Body of pancreas (tissue), 4 donors: ENCODE measurements around the gene C1orf116. TPM values are rescaled to one million over a fixed set of nuclear protein-coding genes. Genes with fewer than 3 reads are reported as not detected.

ENCODE experiments used
- ATAC-seq: fragments of 150-250 bp; one replicate; pipeline ENCODE4 v1.9.1; 2016
- DNase-seq, 4 donors: peaks; one replicate each; pipeline ENCODE4 v3.0.0-alpha.2; 2019
- H3K27ac ChIP-seq, 4 donors: fragments of 200-600 bp; sonication (generic); 1 replicate in 3 of 4; 2 replicates in 1 of 4; pipeline versions ENCODE4 v1.5.1 to v1.6.1; 2016 to 2019; ENCODE audit warnings: mild to moderate bottlenecking in 1 of 4, mixed read lengths in 1 of 4, moderate library complexity in 1 of 4
- H3K27me3 ChIP-seq, 2 donors: fragments of 200-600 bp; sonication (generic); one replicate each; pipeline ENCODE4 v1.6.0; 2016; ENCODE audit warnings: mild to moderate bottlenecking in 1 of 2
- H3K36me3 ChIP-seq, 2 donors: fragments of 200-600 bp; sonication (generic); replicated peaks in 1 of 2; 2 replicates each; pipeline ENCODE4 v1.5.1; 2016; ENCODE audit warnings: low read depth in 2 of 2; ENCODE audit not compliant: insufficient read depth in 1 of 2
- H3K4me1 ChIP-seq: fragments of 200-600 bp; sonication (generic); one replicate; pipeline ENCODE4 v1.6.0; 2016
- H3K4me3 ChIP-seq, 2 donors: fragments of 200-600 bp; sonication (generic); 1 replicate in 1 of 2; 2 replicates in 1 of 2; pipeline ENCODE4 v1.5.1; 2016 to 2019
- H3K9me3 ChIP-seq, 3 donors: fragments of 200-600 bp; sonication (generic); 1 replicate in 2 of 3; 2 replicates in 1 of 3; pipeline ENCODE4 v1.5.1; 2016
- POLR2A ChIP-seq, 3 donors: fragments of 450-650 bp; IDR thresholded peaks; one replicate each; pipeline ENCODE4 v1.6.1; 2016; ENCODE audit warnings: antibody characterized with exemption in 3 of 3, mild to moderate bottlenecking in 2 of 3
- WGBS, 2 donors: methylation state at CpG; one replicate each; pipeline ENCODE4 v1.1.5; 2017; 5-methylcytosine and 5-hydroxymethylcytosine counted together
- intact Hi-C: fragments of 100-400 bp; cut with DNase I; formaldehyde crosslinking; loops from one replicate; pipeline ENCODE4 v1.15.1; 2023
- total RNA-seq, 2 donors: library from RNA; depleted of rRNA; stranded (reverse); fragments of >200 nt; gene quantifications; one replicate each; pipeline ENCODE4 v1.1.0, GENCODE V29; 2016
- TF ChIP-seq, protein P1 (sequence below), 7 experiments: fragments of 450-650 bp in 4 of 7; fragments of 200-600 bp in 3 of 7; sonication (generic) in 3 of 7; IDR thresholded peaks; one replicate each; pipeline ENCODE4 v1.5.1; 2016 to 2019; ENCODE audit warnings: antibody characterized with exemption in 7 of 7

The C1orf116 gene
- total RNA-seq, 2 donors from 2014 or later = 11.2 to 23.3 TPM

DNA sequence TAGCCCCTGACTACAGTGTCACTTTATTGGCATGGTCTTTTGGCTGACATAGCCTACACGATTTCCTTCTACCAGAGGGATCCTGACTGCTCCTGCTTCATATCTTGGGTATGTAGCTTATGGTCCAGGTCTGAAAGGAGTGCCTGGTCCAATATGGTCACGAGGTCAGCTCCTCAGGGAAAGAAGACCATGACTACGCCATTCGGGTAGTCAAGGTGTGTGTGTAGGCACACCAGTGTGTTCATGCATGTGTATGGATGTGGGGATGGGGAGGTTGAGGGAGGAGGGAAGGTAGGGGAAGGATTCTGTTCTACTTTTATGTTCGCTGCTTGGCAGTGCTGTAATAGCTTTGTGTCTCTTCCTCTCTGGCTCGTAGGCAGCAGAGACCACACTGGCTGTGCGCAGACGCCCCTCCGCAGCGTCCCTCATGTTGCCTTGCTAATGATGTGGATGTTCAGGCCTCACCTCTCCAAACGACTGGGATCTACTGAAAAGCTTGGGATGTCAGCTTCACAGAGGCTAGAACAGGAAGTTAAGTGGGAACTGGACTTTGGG, 46.1 kb upstream of the C1orf116 start:
- Histone ChIP-seq H3K4me1 (no peaks in the 10 kb centered on the region), H3K4me3 (no peak overlapping the region), H3K27ac (no peak overlapping the region), H3K9me3 (no peaks in the 10 kb centered on the region), H3K27me3 (no peaks in the 10 kb centered on the region), H3K36me3 (no peaks in the 10 kb centered on the region)
- ATAC-seq (no peak), DNase-seq (no peak)
- WGBS, 2 donors = 73 to 78% methylated on average over 10 to 11 of the region's 11 CpGs
- intact Hi-C loops = no loop called here
- no peak for TF ChIP-seq POLR2A (IDR thresholded peaks at IDR 0.05)
- TF ChIP-seq, protein P1, sequence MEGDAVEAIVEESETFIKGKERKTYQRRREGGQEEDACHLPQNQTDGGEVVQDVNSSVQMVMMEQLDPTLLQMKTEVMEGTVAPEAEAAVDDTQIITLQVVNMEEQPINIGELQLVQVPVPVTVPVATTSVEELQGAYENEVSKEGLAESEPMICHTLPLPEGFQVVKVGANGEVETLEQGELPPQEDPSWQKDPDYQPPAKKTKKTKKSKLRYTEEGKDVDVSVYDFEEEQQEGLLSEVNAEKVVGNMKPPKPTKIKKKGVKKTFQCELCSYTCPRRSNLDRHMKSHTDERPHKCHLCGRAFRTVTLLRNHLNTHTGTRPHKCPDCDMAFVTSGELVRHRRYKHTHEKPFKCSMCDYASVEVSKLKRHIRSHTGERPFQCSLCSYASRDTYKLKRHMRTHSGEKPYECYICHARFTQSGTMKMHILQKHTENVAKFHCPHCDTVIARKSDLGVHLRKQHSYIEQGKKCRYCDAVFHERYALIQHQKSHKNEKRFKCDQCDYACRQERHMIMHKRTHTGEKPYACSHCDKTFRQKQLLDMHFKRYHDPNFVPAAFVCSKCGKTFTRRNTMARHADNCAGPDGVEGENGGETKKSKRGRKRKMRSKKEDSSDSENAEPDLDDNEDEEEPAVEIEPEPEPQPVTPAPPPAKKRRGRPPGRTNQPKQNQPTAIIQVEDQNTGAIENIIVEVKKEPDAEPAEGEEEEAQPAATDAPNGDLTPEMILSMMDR (IDR thresholded peaks at IDR 0.05) = no peak

DNA sequence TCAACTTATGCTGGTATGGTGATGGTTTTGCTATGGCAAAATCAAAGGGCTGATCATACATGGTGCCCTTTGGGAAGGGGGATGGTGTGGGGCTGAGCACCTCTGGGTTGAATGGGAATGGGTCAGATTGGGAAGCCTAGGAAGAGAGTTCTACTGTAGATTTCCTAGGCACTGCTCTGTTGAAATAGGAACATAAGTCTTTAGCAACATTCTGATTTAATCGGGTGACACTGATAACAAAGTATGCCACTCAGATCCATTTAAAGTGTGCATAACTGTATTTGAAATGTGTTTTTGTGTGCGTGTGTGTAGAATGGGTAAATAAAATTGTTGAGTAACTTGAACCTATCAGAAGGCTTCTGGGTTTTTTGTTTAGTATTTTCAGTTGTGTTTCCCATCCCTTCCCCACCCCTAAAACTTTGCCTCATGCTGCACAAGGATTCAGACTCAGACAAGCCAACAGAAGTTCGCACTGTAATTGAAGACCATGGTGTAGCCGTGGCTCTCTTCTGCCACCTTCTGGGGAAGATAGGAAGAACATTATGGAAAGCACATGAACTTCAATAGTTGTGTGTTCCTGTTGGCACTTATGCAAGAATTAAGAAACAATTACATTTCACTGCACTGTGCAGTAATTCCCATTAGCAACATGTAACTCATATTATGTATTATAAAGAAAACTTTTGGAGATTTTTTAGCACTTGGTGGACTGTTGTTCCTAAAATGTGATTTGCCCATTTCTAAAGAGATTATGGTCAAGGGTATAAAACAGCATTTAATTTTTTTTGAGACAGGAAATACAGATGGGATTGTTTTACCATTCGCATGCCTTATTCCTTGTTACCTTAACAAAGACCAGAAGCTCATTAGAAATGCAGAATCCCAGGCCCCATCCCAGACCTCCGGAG, 45.2 kb upstream of the C1orf116 start:
- DNase-seq = peak; percentile 68 to 84 (median 76)
- H3K27me3 ChIP-seq = no peaks in the 10 kb centered on the region
- TF ChIP-seq, protein P1 (IDR thresholded peaks at IDR 0.05) = peak; percentile 83 to 96 (median 87)
- no peak for TF ChIP-seq POLR2A (IDR thresholded peaks at IDR 0.05)
- no peaks in the 10 kb centered on the region for H3K9me3 ChIP-seq
- peak; percentile 92 for ATAC-seq
- H3K27ac ChIP-seq = no peak overlapping the region
- intact Hi-C loops = no loop called here
- H3K4me3 ChIP-seq = no peak overlapping the region
- no peaks in the 10 kb centered on the region for H3K36me3 ChIP-seq
- no peaks in the 10 kb centered on the region for H3K4me1 ChIP-seq
- WGBS, 2 donors = 26 to 31% methylated on average over 6 of the region's 6 CpGs

DNA sequence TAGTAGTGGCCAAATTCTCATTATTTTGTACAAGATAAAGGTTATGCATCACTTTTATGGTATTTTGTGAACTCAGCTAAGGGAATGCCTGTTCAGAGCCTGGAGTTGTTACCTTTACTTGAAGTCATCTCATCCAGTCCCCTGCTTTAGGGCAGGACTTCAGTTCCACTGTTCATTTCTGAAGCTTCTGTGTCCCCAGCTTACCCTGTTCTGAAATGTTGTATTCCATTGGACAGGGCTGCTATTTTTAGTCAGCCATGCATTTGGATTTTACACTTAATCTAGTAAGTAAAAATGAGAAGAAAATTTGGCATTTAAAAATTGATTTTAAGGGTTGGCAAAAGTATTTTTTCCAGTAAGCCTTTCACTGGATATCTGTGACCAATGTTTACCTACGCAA, 44.5 kb upstream of the C1orf116 start:
- Histone ChIP-seq H3K36me3 (no peaks in the 10 kb centered on the region), H3K9me3 (no peaks in the 10 kb centered on the region), H3K27me3 (no peaks in the 10 kb centered on the region), H3K4me3 (no peak overlapping the region), H3K27ac (no peak overlapping the region), H3K4me1 (no peaks in the 10 kb centered on the region)
- TF ChIP-seq, protein P1 (IDR thresholded peaks at IDR 0.05) = no peak
- TF ChIP-seq POLR2A (IDR thresholded peaks at IDR 0.05) = no peak
- DNase-seq = no peak
- no peak for ATAC-seq
- intact Hi-C loops = no loop called here
- 97 to 100% methylated on average over 1 of the region's 1 CpG for WGBS, 2 donors

DNA sequence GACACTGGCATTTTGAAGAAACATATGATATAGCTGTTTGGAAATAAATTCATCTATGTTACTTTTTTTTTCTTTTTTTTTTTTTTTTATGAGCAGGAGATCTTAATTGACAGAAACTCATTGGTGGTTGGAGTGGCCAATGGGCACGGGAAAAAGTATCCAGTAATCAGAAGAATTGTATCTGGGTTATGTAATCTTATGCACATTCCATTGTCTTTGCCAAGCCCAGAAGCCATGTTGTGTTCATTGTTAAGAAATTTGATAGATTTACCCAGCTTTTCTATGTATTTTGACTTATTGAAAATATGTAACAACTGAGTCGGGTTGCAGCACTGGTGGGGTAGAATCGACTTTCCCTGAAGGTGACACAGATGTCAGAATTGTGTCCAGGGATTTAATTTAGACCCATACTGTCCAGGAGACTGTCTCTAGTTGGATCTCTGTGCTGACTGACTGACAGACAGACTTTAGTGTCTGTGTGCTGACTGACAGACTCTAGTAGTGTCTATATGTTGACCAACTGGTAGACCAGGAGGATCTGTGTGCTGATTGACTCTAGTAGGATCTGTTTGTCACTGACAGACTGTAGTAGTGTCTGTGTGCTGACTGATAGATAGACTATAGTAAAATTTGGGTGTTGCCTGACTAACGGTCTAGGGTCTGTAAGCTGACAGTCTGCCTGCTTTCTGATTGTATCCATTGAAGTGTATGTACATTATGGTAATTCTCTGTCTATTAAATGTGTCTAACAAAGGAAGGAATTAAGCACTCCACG, 43.8 kb upstream of the C1orf116 start:
- ATAC-seq = no peak
- DNase-seq = no peak
- no peak overlapping the region for H3K4me3 ChIP-seq
- no peaks in the 10 kb centered on the region for H3K4me1 ChIP-seq
- H3K36me3 ChIP-seq = no peaks in the 10 kb centered on the region
- no peaks in the 10 kb centered on the region for H3K27me3 ChIP-seq
- intact Hi-C loops = no loop called here
- TF ChIP-seq POLR2A (IDR thresholded peaks at IDR 0.05) = no peak
- TF ChIP-seq, protein P1 (IDR thresholded peaks at IDR 0.05) = no peak
- H3K27ac ChIP-seq = no peak overlapping the region
- no peaks in the 10 kb centered on the region for H3K9me3 ChIP-seq
- 61 to 66% methylated on average over 5 of the region's 5 CpGs for WGBS, 2 donors
